GM19043 (cell line): ENCODE measurements around the gene KIFC3.
"Not testable (repeated sequence)": the region's sequence is repeated elsewhere in the genome, so short reads cannot be mapped to it uniquely, and the experiment has no call there.

Experiments used
- ATAC-seq: cut with Tn5 transposase; IDR thresholded peaks from one replicate; pipeline ENCODE4 v1.9.1; 2021; ENCODE audit warnings: low read depth; ENCODE audit not compliant: unreplicated experiment

KIFC3 gene

DNA sequence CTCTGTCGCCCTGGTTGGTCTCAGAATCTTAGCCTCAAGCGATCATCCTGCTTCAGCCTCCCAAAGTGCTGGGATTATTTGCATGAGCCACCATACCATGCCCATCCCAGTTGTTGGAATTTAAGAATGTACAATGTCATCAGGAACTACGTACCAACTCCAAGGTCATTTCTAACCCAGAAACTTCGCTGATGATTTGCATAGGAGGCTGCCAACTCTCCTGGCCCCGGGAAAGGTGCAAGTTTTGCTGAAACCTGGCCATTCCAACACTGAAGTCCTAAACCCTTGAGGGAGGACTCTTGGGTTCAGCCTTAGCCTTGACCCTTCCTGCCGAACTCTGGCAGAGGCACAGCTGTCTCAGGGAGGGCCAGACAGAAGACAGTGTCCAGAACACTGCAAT is 2.9 kb upstream of the KIFC3 start:
- ATAC-seq: no peak

DNA sequence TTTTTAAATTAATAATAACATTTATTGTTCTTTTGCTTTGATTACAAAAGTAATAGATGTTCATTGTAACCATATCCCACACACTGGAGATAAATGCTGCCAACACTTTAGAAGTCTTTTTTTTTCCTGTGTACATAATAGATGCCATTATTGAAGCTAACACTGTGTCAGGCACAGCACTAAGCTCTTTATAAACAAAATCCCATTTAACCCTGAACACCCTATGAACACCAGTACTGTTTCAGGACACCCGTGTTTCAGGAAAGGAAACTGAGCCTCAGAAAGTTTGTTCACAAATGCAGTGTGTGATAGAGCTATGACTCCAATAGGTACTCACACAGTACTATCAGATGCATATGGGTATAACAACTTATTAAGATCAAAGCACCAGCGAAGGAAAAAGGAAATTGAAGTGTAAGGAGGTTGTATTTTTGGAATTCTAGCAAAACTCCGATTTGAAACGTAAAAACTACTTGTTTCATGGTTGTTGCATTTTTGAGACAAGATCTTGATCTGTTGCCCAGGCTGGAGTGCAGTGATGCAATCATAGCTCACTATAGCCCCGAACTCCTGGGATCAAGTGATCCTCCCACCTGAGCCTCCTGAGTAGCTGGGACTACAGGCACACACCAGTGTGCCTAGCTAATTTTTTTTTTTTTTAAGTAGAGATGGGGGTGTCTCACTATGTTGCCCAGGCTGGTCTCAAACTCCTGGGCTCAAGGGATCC is 2.0 kb upstream of the KIFC3 start:
- no peak for ATAC-seq

DNA sequence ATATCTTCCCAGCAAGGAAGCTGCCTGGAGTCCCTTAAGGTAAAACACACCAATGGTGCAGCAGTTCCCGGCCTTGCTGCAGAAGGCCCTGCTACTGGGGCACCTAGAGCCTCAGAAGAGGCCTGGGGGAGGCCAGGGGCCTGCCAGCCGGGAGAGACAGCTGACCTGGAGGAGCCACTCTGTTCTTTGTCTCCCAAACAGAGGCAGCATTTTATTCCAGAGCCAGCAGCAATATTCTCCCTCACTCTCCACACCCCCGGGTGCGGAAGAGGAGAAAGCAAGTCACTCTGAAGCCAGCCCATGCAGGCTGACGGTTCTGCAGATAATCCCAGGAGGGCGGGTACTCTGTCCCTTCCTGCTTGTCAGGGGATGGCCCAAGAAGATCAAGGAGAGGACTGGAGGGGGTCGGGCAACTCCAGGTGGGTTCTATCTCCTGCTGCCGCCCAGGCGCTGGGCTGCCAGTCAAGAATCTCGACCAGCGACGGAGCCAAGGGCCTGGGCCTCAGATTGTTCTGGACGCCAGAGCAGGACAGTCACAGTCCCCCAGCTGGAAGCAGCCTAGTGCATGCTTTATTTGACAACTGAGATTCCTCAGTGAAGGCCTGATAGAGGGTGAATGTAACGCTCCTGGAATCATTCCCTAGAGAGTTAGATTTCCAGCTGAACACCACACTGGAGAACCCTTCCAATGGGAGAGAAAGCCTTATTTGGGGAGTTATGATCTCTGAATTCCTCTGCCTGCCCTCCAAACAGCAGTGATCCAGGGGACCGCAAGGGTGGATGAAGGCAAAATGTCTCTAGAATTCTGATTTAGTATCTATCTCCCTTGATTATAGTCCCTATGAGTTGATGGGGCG is 1.1 kb upstream of the KIFC3 start:
- no peak for ATAC-seq

DNA sequence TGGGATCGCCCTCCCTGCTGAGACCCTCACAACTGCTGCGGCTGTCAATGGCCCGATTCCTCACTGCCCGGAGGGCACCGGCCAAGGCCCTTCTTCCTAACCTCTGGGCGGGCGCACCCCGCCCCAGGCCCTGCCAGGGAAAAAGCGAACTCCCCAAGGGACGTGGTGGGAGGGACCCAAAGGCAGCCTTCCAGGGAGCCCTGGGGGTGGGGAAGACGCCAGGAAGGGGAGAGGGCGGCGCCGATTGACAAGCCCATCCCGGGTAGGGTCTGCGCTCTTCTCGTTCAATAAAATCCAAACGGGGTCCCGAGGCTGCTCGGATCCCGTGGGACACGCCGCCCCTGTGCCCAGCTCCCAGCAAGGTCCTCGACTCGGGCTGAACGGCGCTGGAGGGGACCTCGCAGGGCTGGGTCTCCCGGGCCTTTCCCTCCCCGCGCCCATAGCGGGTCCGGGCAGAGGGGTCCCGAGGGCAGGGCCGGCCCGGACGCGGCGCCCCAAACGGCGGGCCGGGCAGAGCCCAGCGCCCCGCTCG is 416 bp downstream of the KIFC3 start:
- ATAC-seq: no peak

DNA sequence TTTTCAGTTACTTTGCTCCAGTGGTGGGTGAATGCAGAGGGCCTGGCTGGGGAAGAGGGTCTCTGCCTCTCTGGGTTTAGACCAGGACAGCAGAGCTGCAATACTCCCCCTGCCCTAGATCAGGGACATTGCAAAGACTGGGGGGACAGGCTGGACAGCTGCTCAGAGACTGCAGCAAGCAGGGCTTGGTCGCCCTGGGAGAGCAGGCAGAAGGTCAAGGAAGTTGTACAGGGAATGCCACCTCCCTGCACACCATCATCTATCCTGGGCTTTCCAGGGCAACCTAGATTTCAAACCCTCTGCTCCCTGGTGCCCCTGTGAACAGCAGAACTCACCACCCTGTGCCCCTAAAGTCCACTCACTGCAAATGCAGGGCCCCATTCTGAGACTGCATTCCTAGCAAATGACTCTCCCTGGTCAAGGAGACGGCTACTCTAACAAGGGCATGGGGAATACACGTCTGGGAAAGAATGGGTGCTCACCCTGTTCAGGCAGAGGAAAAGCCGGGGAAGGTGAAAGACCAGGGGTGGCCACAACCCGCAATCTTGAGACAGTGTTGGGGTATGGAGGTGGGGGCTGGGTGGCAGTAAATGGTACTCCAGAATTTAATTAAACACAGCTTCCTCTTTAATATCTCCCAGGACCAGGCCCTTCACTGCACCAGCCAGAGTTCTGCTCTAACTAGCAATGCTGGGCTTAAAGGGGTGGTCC is 1.0 kb downstream of the KIFC3 start:
- no peak for ATAC-seq

DNA sequence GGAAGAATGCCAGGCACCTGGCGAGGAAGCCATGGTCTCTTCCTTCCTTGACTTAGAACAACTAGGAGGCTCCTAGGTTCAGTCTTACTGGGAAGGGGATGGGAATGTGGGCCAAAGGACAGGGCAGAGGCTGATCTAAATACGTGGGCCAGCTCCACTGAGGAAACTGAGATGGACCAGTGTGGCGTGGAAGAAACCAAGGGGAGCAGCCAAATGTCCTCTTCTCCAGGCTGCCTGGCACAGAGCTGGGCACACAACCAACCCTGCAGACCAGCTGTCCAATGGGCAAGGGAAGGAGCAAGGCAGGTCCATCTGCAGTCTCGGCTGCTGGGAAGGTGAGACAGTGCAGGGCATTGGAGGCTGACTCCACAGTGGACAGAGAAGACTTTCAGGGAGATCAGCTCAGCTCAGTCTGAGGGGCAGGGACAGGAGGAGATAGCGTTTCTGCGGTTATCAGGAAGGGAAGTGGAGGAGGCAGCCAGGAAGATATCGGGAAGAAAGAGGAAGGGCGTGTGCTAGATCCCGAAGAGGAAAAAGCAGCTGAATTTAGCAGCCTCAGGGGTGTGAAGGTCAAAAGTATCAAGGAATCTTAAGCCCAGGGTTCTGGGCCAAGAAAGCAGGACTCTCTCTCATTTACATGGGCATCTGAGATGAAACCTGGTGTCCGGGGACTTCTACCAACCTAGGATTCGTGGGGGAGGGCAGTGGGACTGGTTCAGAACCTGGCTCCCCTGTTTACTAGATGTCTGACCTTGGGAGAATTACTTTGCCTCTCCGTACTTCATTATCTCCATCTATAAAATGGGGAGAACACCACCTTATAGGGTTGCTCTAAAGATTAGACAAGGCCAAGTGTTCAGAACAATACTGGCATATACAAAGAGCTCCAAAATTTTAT is 1.8 kb downstream of the KIFC3 start:
- no peak for ATAC-seq

DNA sequence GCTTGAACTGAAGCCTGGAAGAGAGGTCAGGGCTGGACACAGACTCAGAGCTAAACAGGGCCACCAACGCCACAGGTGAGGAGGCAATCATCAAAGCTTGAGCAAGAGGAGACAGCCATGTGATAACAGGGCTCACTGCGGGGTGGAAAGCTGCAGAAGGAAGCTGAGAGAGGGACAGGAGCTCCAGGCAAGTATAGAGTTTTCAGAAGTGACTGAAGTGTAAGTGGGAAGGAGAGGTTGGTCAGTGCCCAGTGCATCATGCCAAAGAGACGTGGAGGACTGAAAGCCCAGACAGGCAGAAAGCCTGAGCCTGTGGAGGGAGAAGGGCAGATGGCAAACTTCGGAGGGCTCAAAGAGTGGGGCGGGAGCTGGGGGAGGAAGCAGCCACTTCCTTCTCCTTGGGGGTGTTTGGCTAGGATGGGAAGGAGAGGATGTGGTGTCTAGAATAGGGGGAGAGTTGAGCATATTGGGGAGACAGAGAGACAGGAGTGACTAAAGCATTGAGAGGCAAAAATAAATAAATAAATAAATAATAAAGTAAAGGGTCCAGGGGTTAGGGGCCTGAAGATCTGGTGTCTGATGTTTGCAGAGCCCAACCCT is 2.6 kb downstream of the KIFC3 start:
- ATAC-seq: no peak

DNA sequence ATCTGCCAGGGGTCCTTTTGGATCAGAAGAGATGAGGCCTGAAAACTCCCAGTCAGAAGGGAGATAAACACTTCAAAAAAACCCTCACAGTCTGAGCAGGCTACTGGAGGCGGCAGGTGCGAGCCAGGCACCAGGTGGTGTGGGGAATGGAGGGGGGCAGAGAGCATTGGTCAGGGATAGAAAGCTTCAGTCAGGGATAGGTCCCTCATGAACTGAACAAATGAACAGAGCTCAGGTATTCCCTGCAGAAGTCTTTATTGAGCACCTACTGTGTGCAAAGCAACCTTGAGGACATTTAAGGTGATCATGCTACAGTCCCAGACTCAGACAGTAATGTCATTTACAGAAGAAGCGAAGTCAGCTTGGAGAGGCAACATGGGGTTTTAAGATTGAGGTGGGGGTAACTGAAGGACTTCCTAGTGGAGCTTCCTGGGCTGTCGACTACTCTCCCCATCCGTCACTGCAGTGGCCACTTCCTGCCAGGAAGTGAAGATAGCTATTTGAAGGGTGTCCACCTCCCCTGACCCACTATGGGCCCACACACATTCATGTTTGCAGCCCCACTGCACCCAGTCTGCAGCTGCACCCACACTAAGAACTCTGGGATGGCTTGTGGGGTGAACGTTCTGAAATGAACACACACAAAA is 3.2 kb downstream of the KIFC3 start:
- ATAC-seq: no peak

DNA sequence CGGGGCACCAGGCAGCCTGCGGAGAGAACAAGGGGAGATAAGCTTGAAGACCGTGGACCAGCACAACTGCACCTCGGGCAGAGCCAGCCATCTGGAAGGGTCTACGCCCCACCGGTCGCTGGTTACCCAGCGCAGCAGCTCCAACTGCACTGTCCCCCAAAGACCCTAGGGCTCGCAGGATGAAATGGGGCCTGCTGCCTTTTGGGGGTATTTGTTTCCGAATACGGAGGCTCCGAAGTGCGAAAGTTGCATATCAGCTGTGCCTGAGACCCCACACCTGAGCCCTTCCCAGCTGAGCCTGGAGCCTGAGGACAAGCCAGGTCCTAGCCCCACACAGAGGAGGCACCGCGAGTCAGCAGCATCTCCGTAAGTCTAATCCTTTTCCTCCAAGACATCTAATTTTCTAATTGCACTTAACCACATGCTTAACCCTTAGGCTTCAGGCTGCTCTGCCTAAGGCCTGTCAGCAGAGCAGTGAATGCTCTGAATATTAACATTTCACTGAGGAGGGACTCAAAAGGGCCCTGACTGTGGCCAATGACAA is 4.0 kb downstream of the KIFC3 start:
- no peak for ATAC-seq

DNA sequence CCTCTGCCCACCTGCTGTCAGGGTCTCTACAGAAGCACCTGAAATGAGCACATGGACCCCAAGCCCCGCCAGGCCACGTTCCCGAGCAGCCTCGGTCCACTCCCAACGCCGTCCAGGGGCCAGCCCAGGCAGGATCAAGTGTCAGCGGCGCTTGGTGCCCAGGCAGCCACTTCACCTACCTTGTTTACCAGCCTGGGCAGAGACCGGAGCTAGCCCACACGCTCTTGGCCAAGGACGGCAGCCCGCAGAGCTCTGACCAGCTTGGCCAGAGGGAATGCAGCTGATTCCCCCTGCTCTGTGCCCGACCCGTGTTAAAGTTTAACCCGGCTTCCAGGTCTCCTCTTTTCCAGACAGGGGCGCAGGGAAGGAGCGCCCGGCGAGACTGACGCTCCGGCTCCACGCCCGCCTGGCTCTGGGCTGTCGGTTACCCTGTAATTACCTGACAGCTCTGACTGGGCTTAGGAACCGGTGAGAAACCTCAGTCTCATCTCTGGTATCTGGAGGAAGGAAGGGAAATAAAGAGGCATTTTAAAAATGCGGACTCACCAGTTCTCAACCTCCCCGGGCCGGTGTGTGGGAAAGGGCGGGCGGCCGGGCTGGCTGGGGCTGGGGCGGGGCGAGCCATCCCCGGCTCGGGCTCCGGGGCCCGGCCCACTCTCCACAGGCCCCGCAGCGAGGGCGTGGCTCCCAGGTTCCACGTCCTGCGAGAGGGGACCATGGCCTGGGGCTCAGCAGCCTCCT is 4.6 kb downstream of the KIFC3 start:
- no peak for ATAC-seq

DNA sequence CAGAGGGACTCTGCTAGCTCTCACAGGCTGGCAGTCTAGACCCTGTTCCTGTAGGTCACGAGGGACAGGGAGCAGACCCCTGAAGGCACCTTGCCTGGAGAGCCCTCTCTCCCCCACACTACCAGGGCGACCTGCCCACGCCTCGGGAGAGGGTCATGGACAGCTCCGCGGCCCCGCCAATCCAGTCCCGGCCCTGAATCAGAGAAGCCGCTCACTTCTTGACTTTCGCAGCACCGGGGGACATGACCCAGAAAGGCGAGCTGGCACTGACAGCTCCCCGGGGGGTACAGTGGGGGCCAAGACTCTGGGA is 5.1 kb downstream of the KIFC3 start:
- no peak for ATAC-seq

DNA sequence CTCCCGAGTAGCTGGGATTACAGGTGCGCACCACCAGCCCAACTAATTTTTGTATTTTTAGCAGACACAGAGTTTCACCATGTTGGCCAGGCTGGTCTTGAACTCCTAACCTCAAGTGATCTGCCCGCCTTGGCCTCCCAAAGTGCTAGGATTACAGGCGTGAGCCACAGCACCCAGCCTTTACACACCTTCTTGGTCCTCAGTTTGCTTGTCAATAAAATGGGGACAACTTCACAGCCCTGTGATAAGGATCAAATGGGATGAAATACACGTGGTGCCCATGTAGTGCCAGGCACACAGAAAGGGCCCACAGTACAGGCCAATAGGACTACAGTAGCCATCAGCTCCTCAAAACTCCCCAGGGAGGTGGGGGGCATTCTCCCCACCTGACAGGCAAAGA is 6.3 kb downstream of the KIFC3 start:
- ATAC-seq: not testable (repeated sequence)

DNA sequence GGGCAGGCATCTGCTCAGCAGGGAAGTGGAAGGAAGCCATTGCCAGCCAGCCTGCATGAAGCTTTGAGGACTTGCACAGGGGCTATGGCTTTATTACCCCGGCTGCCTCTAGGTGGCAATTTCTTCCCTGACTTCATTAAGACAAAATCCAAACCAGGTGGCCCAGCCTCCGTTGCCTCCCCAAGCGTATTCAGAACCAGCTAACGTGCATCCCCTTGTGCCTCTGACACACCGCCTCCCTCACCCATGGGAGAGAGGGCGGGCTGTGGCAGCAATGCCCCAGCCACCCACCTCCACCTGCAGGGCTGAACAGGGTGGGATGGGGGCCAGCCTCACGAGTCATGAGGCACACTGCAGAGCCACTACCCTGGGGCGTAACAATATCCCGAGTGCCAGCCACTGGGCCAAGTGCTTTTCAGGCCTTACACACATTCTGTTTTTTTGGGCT is 6.8 kb downstream of the KIFC3 start:
- no peak for ATAC-seq

DNA sequence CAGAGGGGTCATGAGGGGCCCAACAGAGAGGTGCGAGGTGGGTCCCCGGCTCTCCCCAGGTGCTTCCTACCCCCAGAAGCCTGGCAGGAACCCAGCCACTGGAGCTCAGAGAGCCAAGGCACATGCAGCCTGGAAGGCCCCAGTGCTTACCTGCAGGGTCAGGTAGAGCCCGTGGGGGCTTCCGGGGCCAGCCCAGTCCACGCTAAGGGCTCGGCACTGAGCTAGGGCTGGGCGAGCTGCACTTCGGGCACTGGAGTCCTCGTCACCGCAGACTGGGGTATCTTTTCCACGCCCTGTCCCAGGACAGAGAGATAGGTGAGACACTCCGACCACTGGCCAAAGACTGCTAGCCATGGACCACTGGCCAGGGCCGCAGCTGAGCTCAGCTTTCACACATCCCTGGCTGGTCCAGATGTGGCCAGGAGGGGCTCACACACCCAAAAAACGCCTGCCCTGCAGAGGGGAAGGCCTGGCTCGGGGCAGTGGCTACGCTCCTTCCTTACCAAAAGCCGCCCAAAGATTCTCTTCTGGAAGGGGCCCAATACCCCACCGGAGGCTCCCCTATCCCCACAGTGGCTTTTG is 7.4 kb downstream of the KIFC3 start:
- ATAC-seq: no peak

DNA sequence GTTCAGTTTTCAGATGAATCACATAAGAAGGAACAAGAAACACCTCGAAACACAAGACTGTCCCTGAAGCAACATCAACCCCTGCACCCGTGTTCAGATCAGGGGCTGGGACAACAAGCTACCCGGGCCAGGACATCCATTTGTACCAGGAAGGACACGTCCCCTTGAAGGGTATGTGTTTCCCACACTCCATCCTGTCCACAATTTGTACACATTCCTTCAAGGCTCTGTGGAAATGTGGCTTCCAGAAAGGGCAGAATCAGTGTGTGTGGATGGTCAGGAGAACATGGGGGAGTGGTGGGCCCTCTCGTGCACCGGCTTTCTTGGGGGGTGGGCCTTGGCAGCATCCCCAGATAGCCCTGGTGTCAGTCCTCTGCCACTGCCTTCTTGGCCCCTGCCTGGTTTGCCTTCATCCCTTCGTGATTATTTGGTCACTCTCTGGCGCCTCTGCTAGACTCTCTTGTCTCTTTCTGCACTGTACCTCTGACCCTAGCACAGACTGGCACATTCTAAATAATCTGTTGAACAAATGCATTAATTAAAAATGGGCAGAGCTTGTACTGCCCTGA is 10.3 kb downstream of the KIFC3 start:
- ATAC-seq: no peak

DNA sequence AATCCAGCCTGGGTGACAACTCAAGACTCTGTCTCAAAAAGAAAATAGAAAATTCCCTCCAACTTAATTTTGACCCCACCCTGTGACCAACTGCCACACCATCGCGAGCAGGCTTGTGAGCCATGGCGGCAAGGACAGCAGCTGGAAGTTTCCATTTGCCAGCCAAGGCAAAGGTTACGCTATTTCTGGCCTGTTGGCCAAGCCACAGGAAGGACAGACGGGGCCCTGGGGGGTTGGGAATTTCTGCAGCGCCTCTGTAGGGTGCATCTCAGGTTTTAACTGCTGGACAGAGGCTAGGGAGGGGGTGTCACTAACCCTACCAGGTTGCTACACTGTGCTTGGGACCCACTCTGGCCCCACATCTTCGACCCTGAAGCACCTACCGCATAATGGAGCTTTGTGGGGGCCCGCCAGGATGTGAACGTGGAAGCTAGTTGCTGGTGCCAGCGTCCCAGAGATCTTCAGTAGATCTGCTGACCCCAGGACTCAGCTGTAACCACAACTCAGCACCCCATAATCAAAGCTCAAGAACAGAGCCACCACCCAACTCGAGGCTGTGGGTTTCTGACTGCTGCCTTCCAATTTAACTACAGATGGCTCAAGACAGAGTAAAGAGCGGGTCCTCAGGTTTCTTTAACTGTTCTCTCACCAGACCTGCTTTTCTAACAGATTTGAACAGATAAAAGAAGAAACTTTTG is 10.9 kb downstream of the KIFC3 start:
- ATAC-seq: no peak

DNA sequence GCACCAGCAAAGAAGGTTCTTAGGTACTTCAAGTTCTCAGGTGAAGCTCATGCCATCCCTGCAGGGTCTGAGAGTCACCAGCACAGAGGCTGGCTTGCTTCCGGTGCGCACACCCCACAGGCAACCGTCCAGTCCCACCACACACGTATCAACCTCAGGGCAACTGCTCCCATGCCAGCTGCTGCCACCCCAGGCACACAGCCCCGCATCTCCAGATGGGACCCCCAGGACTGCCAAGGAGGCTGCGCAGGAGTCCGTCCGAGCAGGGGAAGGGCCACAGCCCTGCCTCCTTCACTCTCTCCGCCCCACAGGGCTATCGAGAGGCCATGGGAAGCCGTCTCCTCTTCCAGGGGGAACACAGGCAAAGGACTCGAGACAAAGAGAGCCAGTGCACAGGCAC is 13.3 kb downstream of the KIFC3 start:
- no peak for ATAC-seq
